ENCODE measurements around the gene SPTA1. TPM values are rescaled to one million over a fixed set of nuclear protein-coding genes. Genes with fewer than 3 reads are reported as not detected.

Gene SPTA1
- total and polyA plus RNA-seq, 2 of the 8 experiments (the other 6 are each of a cell fraction or from before 2014, with no cell fraction given): not detected

- no peak for TF ChIP-seq RAD21 (IDR thresholded peaks at IDR 0.05 in 1 of 2, conservative IDR thresholded peaks at IDR 0.05 in 1 of 2; ENCODE audit: low read depth in 2 of 2, low read length in 2 of 2)
- TF ChIP-seq ASH2L (IDR thresholded peaks at IDR 0.05; ENCODE audit: low read length): no peak
- no peak for TF ChIP-seq BRCA1 (IDR thresholded peaks at IDR 0.05; ENCODE audit: low read depth, low read length)
Observed at GRCh38 chr1:158730453-158730852, 43.9 kb upstream of the SPTA1 start (continued).
